GM12891 (cell line): Measurements from ENCODE around the gene PLP2.

Experiments
- POLR2A ChIP-seq: IDR thresholded peaks from 2 replicates; pipeline ENCODE4 v1.6.1; 2011; ENCODE audit warnings: low read depth, low read length, control low read depth
- POLR2AphosphoS5 ChIP-seq: IDR thresholded peaks from 2 replicates; pipeline ENCODE4 v1.6.1; 2011; ENCODE audit warnings: low read depth, low read length, control low read depth
- SPI1 ChIP-seq: IDR thresholded peaks from 2 replicates; pipeline ENCODE4 v1.6.1; 2011; ENCODE audit warnings: low read depth, low read length, control low read depth
- TAF1 ChIP-seq: IDR thresholded peaks from 2 replicates; pipeline ENCODE4 v1.6.1; 2011; ENCODE audit warnings: low read depth, low read length, control low read depth

DNA sequence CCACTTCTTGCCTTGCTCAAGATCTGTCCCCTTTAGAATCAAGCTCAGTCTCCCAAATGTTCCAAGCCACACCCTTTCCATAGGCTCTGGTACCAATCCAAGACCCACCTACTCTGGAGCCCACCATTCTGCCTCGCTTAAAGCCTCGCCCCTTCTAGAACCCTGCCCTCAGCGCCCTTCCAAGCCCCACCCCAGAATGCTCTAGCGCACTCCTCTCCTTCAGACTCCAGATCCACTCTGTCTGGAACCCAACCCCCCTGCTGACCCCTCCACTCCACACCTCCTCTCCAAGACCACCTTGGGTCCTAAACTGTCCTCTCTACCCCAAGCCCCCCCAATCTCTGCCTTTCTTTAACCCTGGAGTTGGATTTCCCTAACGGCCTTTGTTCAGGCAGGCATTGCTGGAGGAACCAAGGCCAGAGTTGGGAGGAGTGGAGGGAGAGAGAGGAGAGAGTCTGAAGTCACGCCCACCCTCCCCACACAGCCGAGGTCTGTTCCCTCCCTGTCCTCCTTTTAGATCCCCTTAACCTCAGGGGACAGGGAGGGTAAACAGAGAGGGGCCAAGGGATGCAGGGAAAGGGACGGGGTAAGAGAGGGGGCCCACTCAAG, 16.9 kb downstream of the PLP2 start:
- no peak for TF ChIP-seq POLR2AphosphoS5
- TF ChIP-seq POLR2A: no peak
- TF ChIP-seq SPI1: no peak
- no peak for TF ChIP-seq TAF1
